UCSD-AML1 (cell line): ENCODE data around the gene BET1.

Experiments used
- DNase-seq: peaks from one replicate; lab custom pipeline; 2025; ENCODE audit not compliant: unreplicated experiment; lab: John Stamatoyannopoulos, UW

The BET1 gene

DNA sequence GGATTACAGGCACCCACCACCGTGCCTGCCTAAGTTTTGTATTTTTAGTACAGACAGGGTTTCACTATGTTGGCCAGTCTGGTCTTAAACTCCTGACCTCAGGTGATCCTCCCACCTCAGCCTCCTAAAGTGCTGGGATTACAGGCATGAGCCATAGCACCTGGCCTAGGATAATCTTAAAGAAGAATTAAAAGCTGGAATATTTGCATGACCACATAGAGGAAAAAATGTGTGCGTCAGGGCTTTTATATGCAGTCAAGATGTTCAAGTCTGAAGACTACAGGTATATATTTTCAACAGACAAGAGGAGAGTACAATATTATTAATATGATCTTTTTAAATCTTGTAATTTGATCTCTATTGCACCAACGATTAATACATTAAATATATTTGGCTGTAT, 43.2 kb downstream of the BET1 start:
- DNase-seq: no peak

DNA sequence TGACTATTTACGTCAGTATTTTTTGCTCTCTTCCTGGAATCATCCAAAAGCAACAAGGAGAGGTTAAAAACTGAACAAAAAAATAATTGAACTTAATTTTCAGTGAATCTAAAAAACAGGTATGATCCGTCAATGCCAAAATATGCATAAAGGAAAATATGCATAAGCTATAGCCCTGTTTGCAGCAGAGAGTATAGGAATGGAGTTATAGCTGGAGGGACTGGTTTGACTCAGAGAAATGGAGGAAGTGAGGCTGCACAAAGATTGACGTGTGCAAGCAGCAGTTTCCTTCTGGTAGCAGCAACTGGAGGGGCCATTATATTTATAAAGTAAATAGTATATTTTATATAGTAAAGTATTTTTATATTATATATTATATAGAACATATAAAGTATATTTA, 45.5 kb downstream of the BET1 start:
- DNase-seq: no peak

DNA sequence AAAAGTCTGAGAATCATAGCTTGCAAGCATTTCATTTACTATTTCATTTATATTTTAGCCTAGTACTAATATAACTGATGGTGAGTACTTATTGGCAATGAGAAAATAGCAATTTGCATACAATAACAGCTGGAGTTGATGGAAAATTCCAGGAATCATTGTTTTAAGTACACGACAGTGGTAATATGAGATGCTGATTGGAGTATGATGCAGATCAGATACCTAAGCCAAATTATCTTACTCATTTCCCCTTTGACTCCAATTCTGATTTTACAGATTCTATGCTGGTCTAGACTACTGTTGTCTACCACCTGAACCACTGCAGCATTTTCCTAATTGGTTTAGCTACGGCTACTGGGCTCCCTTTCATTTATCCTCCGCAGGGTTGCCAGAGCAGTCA, 45.9 kb downstream of the BET1 start:
- no peak for DNase-seq

DNA sequence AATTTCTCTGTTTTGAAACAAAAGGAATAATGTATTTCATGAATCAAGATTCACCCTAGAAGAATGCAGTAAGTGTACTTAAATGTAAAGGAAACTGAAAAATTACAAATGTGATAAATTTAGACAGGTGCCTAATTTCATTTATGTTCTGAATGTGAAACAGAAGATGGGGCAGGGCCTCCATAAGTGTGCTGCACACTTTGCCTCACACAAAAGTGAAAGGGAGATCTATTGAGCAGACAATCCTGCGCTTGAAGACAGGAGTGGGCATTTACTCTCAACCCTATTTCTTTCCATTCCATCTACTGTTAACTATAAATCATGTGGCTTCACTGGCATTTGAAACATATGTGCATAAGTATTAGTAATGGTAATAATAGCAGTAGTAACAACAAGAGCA, 46.4 kb downstream of the BET1 start:
- no peak for DNase-seq

DNA sequence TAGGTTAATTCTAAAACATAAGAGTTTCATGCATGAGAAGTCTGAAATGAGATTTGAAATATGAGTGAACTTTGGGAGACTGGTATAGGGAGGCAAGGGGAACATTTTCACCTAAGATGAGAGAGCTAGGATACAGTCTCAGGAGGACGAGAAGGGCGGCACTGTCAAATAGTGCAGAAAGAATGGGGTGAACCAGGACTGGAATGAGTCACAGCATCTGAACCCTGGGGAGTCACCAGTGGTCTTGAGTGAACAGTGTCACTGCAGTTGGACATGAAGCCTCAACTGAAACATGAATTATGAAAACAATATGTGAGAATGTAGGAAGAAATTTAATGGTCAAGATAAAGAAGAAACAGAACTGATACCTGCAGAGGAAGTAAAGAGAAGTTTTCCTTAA, 48.9 kb downstream of the BET1 start:
- no peak for DNase-seq

DNA sequence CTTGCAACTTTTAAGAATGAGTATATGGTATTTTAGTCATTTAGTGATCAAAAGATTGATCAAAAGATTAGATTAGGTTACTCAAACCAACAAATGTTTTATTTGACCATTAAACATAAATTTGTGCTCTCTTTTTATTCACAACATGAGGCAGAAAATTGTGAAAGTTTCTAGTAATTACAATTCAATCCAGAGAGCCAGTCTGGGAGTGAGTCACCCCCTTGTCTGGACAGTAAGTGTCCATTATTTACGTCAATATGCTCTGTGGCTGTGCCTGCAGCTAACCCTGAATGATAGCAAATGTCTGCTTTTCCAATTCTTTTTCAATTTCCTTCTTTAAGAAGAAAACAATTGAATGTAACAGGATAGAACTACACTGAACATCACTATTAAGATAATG, 54.7 kb downstream of the BET1 start:
- DNase-seq: no peak

DNA sequence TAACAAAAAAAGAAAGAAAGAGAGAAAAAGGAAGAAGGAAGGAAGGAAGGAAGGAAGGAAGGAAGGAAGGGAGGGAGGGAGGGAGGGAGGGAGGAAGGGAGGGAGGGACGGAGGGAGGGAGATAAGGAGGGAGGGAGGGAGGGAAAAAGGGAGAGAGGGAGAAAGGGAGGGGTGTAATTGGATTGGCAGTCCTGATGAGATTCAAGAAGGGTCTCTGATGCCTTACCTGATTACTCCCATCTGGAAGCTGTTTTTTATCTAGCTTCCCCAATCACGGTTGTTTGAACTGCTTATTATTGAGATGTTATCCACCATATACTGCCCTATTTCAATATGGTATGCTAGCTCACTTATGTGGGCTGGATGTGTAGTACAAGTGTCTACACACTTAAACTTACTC, 55.3 kb downstream of the BET1 start:
- no peak for DNase-seq

DNA sequence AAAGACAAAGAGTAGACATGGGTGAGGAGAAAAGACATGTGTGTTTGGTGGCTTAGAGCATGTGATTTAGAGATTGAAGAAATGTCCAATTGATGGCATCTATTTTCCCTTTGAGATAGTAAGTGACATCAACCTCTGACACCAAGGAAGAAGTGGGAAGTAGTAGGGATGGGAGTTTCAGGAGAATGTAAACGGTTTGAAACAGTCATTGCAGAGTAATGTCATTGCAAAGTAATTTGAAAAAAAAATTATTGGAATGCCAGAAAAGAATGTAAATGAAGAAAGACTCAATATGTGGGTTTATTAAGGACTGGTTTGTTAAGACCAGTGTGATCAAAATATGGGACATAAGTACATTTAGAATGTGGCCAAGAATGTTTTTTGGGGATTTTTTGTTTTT, 56.0 kb downstream of the BET1 start:
- DNase-seq: no peak

DNA sequence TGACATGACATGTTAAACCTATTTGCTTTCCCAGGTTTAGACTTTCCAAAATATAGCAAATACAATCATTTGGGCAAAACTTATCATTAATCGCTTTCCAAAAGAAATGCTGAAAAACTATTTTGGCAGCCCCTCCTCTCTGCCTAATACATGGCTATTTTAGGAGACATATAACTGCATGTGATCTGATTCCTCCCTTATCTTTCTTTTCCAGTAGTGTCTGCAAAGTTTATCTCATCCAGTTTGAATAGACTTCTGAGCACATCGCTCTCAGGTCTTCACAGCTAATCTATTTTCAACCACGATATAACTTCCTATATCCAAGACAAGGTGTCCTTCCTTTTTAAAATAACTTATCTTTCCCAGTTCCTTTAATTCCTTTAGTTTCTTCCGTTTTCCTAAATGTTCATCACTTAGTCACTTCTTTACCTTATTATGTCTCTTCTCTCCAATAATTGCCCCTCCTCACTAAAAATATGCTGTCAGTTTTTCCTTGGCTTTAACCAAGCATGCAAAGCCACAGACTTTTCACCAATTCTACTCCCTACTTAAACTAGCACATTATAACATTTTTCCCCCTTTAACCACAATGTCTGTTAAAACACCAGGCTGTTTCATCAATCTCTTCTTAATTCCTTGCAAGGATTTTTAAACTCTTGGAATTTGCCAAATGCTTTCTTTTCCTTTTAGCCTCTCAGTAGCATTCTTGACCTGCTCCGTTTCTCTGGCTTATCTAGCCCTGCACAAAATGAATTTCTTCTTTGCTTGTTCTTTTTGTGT, 58.2 kb downstream of the BET1 start:
- no peak for DNase-seq

DNA sequence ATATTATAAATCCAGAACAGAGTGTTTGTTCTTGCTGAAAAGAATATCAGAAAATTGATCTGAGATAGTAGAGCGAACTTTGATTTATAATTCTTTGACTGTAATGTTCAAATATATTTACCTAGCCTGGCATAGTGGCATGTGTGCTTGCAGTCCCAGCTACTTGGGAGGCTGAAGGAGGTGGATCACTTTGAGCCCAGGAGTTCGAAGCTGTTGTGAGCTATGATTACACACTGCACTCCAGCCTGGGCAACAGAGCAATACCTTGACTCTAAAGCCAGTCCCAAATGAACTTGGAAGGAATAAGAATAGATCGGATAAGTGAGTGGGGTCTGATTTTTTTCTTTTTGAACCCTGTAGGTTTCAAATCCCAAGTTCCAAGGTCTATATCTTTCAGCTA, 59.1 kb downstream of the BET1 start:
- no peak for DNase-seq

DNA sequence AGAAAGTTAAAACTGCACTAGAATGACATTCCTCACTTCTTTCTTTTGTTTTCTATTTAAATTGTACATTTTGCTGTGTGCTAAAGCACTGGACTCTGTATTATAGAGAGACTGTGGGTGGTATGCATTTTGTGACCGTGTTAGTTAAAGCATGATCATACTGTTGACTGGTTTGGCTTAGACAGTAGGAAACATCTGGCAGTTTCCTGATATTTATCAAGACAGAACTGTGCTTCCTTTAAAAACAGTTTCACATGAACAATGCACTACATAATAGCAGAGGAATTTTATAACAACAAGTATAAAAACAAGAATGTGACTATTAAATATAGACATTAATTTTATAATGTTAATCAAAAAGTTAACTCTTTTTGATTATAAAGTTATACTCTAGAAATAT, 59.5 kb downstream of the BET1 start:
- no peak for DNase-seq

DNA sequence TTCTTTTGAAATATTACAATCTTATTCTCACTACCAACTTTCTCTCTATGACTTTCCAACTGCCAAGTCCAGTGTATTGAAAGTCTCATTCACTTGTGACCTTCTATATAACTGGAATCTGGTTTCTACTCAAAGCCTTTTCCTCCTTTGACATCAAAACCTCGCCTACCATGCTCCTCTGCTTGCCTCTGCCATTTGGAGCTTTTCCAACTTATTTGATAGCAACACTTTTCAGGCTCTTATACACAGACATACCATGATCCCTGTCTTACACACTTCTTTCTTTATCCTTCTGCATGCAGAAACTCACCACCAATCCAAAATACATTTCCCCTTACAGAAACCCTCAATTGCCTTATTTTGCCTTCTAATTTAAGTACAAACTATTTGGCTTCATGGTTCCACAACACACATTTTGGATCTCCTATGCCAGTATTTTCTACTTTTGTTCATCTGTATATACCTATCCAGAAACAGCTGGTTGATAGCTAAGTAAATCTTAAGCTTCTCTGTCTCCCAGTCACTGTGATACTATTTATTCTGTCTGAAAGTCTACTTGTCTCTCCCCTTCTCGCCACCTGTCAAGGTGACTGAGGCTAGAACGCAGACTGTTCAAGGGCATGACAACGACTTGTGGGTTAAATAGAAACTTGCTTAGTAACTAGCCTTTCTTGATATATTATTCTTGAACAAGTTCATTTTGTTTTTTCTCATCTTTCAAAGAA, 60.2 kb downstream of the BET1 start:
- DNase-seq: no peak
